H9 (cell line): Measurements from ENCODE around the gene CDCA7L. TPM values are rescaled to one million over a fixed set of nuclear protein-coding genes. Genes with fewer than 3 reads are reported as not detected.

ENCODE experiments used
- DNase-seq: peaks from one replicate; pipeline ENCODE4 v3.0.0-alpha.2; 2017
- H2AFZ ChIP-seq: one replicate; pipeline ENCODE4 v1.6.1; 2013; ENCODE audit warnings: mild to moderate bottlenecking, low read length, control low read depth, moderate library complexity
- H2AK5ac ChIP-seq: 2 replicates; pipeline ENCODE4 v1.6.1; 2013; ENCODE audit warnings: low read length, control low read depth, mixed read lengths; ENCODE audit not compliant: insufficient read length
- H2BK120ac ChIP-seq: one replicate; pipeline ENCODE4 v1.6.1; 2013; ENCODE audit warnings: low read depth, mild to moderate bottlenecking, low read length, control low read depth, inconsistent platforms; ENCODE audit not compliant: poor library complexity, severe bottlenecking
- H2BK12ac ChIP-seq: 2 replicates; pipeline ENCODE4 v1.6.1; 2013; ENCODE audit warnings: low read length, control low read depth, mixed read lengths, low read depth; ENCODE audit not compliant: insufficient read length
- H2BK15ac ChIP-seq: 2 replicates; pipeline ENCODE4 v1.6.1; 2013; ENCODE audit warnings: low read depth, low read length, control low read depth
- H2BK20ac ChIP-seq: one replicate; pipeline ENCODE4 v1.6.1; 2013; ENCODE audit warnings: low read depth, mild to moderate bottlenecking, low read length, control low read depth, inconsistent platforms; ENCODE audit not compliant: poor library complexity, severe bottlenecking
- H2BK5ac ChIP-seq: 2 replicates; pipeline ENCODE4 v1.6.1; 2013; ENCODE audit warnings: low read length, control low read depth, mixed read lengths; ENCODE audit not compliant: insufficient read length
- H3K14ac ChIP-seq: 2 replicates; pipeline ENCODE4 v1.6.1; 2013; ENCODE audit warnings: low read length, control low read depth; ENCODE audit not compliant: insufficient read depth
- H3K18ac ChIP-seq: 2 replicates; pipeline ENCODE4 v1.6.1; 2013; ENCODE audit warnings: low read depth, mild to moderate bottlenecking, mixed read lengths, low read length, control low read depth; ENCODE audit not compliant: insufficient read length
- H3K23ac ChIP-seq: 2 replicates; pipeline ENCODE4 v1.6.1; 2013; ENCODE audit warnings: low read length, control low read depth, mixed read lengths, low read depth; ENCODE audit not compliant: insufficient read length
- H3K23me2 ChIP-seq: 2 replicates; pipeline ENCODE4 v1.6.1; 2013; ENCODE audit warnings: low read depth, mild to moderate bottlenecking, mixed read lengths, low read length, control low read depth; ENCODE audit not compliant: insufficient read length, poor library complexity, severe bottlenecking
- H3K27ac ChIP-seq: 2 replicates; pipeline ENCODE4 v1.5.1; 2013; ENCODE audit warnings: low read length, control low read depth, mixed read lengths, low read depth; ENCODE audit not compliant: insufficient read length
- H3K27me3 ChIP-seq: 2 replicates; pipeline ENCODE4 v1.6.1; 2013; ENCODE audit warnings: low read length, control low read depth, inconsistent platforms; ENCODE audit not compliant: insufficient read depth
- H3K4ac ChIP-seq: 2 replicates; pipeline ENCODE4 v1.6.1; 2013; ENCODE audit warnings: low read depth, mild to moderate bottlenecking, control low read depth, inconsistent platforms, low read length, moderate library complexity
- H3K4me1 ChIP-seq: 2 replicates; pipeline ENCODE4 v1.6.1; 2013; ENCODE audit warnings: low read length, control low read depth, inconsistent platforms; ENCODE audit not compliant: insufficient read depth
- H3K4me2 ChIP-seq: 2 replicates; pipeline ENCODE4 v1.6.1; 2013; ENCODE audit warnings: low read length, control low read depth, mixed read lengths; ENCODE audit not compliant: insufficient read length, insufficient read depth
- H3K56ac ChIP-seq: 2 replicates; pipeline ENCODE4 v1.6.1; 2013; ENCODE audit warnings: low read depth, mild to moderate bottlenecking, mixed read lengths, low read length, control low read depth; ENCODE audit not compliant: insufficient read length
- H3K79me1 ChIP-seq: 2 replicates; pipeline ENCODE4 v1.6.1; 2013; ENCODE audit warnings: low read depth, mild to moderate bottlenecking, moderate library complexity, low read length, control low read depth, inconsistent platforms; ENCODE audit not compliant: insufficient read depth, poor library complexity, severe bottlenecking
- H3K79me2 ChIP-seq: 2 replicates; pipeline ENCODE4 v1.6.1; 2013; ENCODE audit warnings: low read length, control low read depth, inconsistent platforms; ENCODE audit not compliant: insufficient read depth
- H3K9ac ChIP-seq: 2 replicates; pipeline ENCODE4 v1.6.1; 2013; ENCODE audit warnings: low read length, control low read depth, mixed read lengths; ENCODE audit not compliant: insufficient read length; ENCODE audit errors: extremely low read depth
- H3K9me3 ChIP-seq: one replicate; pipeline ENCODE4 v1.6.1; 2013; ENCODE audit warnings: low read depth, low read length, inconsistent platforms; ENCODE audit not compliant: control insufficient read depth
- H3T11ph ChIP-seq: one replicate; pipeline ENCODE4 v1.6.1; 2013; ENCODE audit warnings: mild to moderate bottlenecking, low read length, control low read depth, inconsistent platforms
- H4K20me1 ChIP-seq: one replicate; pipeline ENCODE4 v1.6.1; 2013; ENCODE audit not compliant: control insufficient read depth, insufficient read length, insufficient read depth
- H4K5ac ChIP-seq: 2 replicates; pipeline ENCODE4 v1.6.1; 2013; ENCODE audit warnings: low read depth, mild to moderate bottlenecking, mixed read lengths, low read length, control low read depth; ENCODE audit not compliant: insufficient read length
- H4K8ac ChIP-seq: replicated peaks from 2 replicates; pipeline ENCODE4 v1.6.1; 2013; ENCODE audit warnings: low read length, control low read depth, mixed read lengths, low read depth; ENCODE audit not compliant: insufficient read length
- H4K91ac ChIP-seq: 2 replicates; pipeline ENCODE4 v1.6.1; 2013; ENCODE audit warnings: low read depth, mild to moderate bottlenecking, moderate library complexity, mixed read lengths, low read length, control low read depth; ENCODE audit not compliant: insufficient read length
- H3K27ac Mint-ChIP-seq, 3 experiments: 2 replicates in 2 of 3; 3 replicates in 1 of 3; pipeline ENCODE4 v1.8.0; 2020 to 2021; ENCODE audit warnings: mixed read lengths in 3 of 3, mild to moderate bottlenecking in 1 of 3, moderate library complexity in 1 of 3
- H3K27me3 Mint-ChIP-seq: 2 replicates; pipeline ENCODE4 v1.8.0; 2021; ENCODE audit warnings: low read depth, mild to moderate bottlenecking, moderate library complexity, mixed read lengths
- H3K36me3 Mint-ChIP-seq, 3 experiments: 2 replicates in 2 of 3; 3 replicates in 1 of 3; pipeline ENCODE4 v1.8.0; 2020 to 2021; ENCODE audit warnings: low read depth in 3 of 3, mixed read lengths in 3 of 3; ENCODE audit not compliant: insufficient read depth in 1 of 3
- H3K4me1 Mint-ChIP-seq, 2 experiments: 2 replicates each; pipeline ENCODE4 v1.8.0; 2020; ENCODE audit warnings: mixed read lengths in 2 of 2
- H3K4me3 Mint-ChIP-seq, 2 experiments: 2 replicates in 1 of 2; 3 replicates in 1 of 2; pipeline ENCODE4 v1.8.0; 2020 to 2021; ENCODE audit warnings: mild to moderate bottlenecking in 2 of 2, mixed read lengths in 2 of 2, moderate library complexity in 1 of 2
- H3K9me3 Mint-ChIP-seq, 2 experiments: 2 replicates in 1 of 2; 3 replicates in 1 of 2; pipeline ENCODE4 v1.8.0; 2020; ENCODE audit warnings: mild to moderate bottlenecking in 2 of 2, mixed read lengths in 2 of 2, moderate library complexity in 1 of 2
- WGBS: extraction: QIAGEN DNeasy Blood & Tissue Kit; methylation state at CpG from one replicate; pipeline ENCODE4 v1.1.7; 2013; ENCODE audit warnings: missing lambda C conversion rate, low lambda C conversion rate, mixed read lengths; ENCODE audit not compliant: insufficient read length; ENCODE audit errors: extremely low coverage; 5-methylcytosine and 5-hydroxymethylcytosine counted together
- total RNA-seq: library from RNA; stranded (reverse); gene quantifications from 2 replicates; pipeline ENCODE4 v1.2.1, GENCODE V29; 2021
- TF ChIP-seq, protein P1 (sequence below): fragments of 200-600 bp; sonication (generic); conservative IDR thresholded peaks from 3 replicates; pipeline ENCODE4 v1.8.0; 2021; ENCODE audit warnings: antibody characterized with exemption, mild to moderate bottlenecking

CDCA7L gene
- total RNA-seq, 1 experiment from 2014 or later, result 104 TPM

- peaks cover 0 to 4% of the 10 kb centered on the region in 2 experiments; a peak in 1 of 5 replicates for H3K9me3 Mint-ChIP-seq
- Histone ChIP-seq H3K18ac (no peak overlapping the region), H3K9me3 (no peaks in the 10 kb centered on the region), H2BK5ac (no peak overlapping the region), H3K23ac (no peak overlapping the region), H3K4ac (no peak overlapping the region), H2BK12ac (no peak overlapping the region), H3K9ac (no peak overlapping the region), H2BK15ac (no peak overlapping the region), H3K79me2 (no peaks in the 10 kb centered on the region), H4K91ac (no peak overlapping the region), H2AK5ac (no peak overlapping the region), H3K27ac (no peak overlapping the region), H2BK20ac (no peak overlapping the region), H3T11ph (no peak overlapping the region), H2AFZ (no peak overlapping the region), H2BK120ac (no peak overlapping the region), H4K20me1 (no peaks in the 10 kb centered on the region), H3K14ac (no peak overlapping the region), H3K27me3 (no peaks in the 10 kb centered on the region), H4K8ac (no peak overlapping the region), H4K5ac (no peak overlapping the region), H3K23me2 (no peaks in the 10 kb centered on the region), H3K56ac (no peak overlapping the region), H3K4me2 (no peak overlapping the region), H3K4me1 (peaks cover 4% of the 10 kb centered on the region; the same call in 1 of the 2 replicates), H3K79me1 (no peaks in the 10 kb centered on the region)
- no CpG with 5 or more reads among the region's 3 CpGs for WGBS
- no peak overlapping the region for H3K4me3 Mint-ChIP-seq
- H3K36me3 Mint-ChIP-seq, result peaks cover 5 to 10% (median 8%) of the 10 kb centered on the region in 3 experiments; a peak in 5 of 7 replicates
- DNase-seq, result no peak
- TF ChIP-seq, protein P1, sequence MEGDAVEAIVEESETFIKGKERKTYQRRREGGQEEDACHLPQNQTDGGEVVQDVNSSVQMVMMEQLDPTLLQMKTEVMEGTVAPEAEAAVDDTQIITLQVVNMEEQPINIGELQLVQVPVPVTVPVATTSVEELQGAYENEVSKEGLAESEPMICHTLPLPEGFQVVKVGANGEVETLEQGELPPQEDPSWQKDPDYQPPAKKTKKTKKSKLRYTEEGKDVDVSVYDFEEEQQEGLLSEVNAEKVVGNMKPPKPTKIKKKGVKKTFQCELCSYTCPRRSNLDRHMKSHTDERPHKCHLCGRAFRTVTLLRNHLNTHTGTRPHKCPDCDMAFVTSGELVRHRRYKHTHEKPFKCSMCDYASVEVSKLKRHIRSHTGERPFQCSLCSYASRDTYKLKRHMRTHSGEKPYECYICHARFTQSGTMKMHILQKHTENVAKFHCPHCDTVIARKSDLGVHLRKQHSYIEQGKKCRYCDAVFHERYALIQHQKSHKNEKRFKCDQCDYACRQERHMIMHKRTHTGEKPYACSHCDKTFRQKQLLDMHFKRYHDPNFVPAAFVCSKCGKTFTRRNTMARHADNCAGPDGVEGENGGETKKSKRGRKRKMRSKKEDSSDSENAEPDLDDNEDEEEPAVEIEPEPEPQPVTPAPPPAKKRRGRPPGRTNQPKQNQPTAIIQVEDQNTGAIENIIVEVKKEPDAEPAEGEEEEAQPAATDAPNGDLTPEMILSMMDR, result no peak
- H3K27ac Mint-ChIP-seq, result peak overlapping the region in 1 of 3 experiments; percentile 63; a peak in 2 of 7 replicates
- H3K4me1 Mint-ChIP-seq, result peaks cover 13 to 15% of the 10 kb centered on the region in 2 experiments
- H3K27me3 Mint-ChIP-seq, result no peaks in the 10 kb centered on the region
These were observed 54.4 kb downstream of the CDCA7L start for GRCh38 chr7:21891291-21891690.
